NCI-H2081 (cell line): ENCODE data around the gene COPS9.

Source experiments
- DNase-seq, 2 experiments: peaks; one replicate each; lab custom pipeline; 2025; lab: John Stamatoyannopoulos, UW

The COPS9 gene

GRCh38 chr2:240134466-240134865, 1.6 kb downstream of the COPS9 start:
- DNase-seq: no peak

DNA sequence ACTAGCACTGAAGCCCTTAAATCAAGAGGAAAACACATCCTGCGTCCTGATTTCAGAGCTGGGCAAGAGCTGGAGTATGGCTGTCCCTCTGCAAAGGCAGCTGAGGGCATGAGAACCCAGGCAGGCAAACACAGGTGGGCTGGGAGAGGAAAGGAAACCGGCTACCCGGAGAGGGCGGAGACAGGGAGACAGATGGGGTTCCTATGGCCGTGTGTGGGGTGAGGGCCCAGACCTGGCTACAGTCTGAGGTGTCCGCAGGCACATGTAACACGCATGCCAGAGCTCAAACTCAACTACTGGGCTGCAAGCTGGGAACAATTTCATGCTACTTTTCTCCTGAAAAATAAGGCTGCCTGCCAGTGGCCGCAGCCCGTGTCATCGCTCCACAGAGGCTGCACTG, 2.7 kb downstream of the COPS9 start:
- DNase-seq: no peak

GRCh38 chr2:240132651-240132980, 3.5 kb downstream of the COPS9 start:
- no peak for DNase-seq

- no peak for DNase-seq
Observed at GRCh38 chr2:240131941-240132650, 4.0 kb downstream of the COPS9 start.

DNA sequence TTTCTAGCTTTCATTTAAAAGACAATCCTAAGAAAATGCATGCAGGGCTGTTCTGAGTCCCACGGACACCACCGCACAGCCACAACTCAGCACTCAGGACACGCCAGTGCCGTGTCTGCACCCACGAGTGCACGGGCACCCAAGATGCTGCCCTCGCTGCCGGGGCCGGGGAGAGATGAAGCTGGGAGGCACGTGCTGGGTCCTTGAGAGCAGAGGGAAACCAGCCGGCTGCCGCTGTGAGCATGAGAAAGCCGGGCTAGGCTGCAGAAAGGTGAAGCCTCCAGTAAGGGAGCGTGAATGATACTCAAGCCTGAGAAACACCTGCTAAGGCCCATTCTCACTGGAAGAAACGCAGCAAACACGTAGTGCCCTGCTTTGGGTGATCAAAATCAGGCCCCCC, 4.8 kb downstream of the COPS9 start:
- no peak for DNase-seq

DNA sequence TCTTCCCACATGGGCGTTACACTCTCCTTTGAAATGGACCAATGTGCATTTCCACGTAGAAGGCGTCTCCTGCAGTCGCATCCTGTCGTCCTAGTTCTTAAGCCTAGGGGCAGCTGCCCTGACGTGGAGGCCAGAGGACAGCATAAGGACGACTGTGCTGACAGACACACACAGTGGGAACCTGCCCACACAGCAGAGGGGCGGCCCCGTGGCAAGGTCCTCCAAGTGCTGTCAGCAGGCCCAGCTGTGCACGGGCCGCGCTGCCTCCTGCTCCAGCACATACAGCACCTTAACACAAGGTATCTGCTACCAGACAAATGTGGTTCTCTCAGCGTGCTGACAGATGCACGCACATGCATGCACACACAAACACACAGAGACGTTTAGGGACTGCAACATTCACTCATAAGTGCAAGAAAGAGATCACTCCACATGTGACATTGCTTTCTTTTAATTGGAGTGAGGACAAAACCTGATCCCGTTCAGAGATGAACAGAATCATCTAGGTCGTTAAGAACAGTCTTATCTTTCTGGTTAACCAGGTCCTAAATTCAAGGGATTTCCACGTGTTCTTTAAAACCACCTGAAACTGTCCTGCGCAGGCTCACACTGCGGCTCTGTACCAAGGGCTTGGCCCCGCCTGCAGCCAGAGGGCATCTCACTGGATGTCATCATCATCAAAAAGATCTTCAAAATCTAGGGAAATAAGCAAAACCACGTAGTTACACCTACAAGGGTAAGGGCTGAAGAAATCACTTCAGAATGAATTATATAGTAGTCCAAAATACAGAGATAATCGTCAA, 5.5 kb downstream of the COPS9 start:
- no peak for DNase-seq

GRCh38 chr2:240129731-240130392, 6.2 kb downstream of the COPS9 start:
- DNase-seq: no peak

DNA sequence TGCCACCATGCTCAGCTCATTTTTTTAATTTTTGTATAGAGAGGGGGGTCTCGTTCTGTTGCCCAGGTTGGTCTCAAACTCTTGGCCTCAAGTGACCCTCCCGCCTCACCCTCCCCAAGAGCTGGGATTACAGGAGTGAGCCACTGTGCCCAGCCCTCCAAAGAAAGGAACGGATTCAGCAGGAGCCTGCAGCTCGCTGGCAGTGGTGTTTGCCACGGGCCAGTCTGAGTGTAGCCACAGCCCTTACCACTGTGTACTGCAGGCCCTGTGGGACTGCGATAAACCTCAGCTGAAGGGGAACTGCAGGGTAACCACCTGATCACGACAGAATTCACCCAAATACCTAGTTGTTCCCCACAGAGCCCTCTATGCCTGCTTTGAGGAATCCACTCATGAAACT, 6.8 kb downstream of the COPS9 start:
- no peak for DNase-seq

DNA sequence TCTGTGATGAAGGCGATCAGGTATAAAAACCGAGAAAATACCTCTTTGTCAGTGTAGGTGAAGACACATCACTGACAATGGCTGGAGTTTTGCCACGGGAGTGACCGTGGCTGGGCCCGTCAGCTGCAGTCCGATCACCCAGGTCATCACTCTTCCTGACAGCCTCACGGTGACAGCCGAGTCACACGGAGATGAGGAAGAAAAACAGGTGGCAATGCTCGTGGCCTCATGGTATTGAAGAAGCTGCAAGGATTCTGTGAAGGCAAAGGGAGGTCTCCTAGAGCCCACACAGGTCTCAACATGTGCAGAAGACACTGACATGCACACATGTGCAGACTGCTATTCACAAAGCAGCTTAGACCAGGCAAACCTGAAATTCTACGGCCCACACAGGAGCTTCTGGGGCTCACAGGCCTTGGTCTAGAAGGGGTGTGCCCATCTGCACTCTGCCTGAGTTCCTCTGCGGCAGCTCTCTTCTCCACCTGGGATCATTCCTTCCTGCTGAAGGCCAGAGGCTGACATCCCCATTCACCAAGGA, 7.4 kb downstream of the COPS9 start:
- no peak for DNase-seq

GRCh38 chr2:240127911-240128607, 8.0 kb downstream of the COPS9 start:
- DNase-seq: no peak

GRCh38 chr2:240127191-240127750, 8.8 kb downstream of the COPS9 start:
- no peak for DNase-seq

GRCh38 chr2:240126731-240127130, 9.4 kb downstream of the COPS9 start:
- DNase-seq: no peak

GRCh38 chr2:240125742-240126141, 10.4 kb downstream of the COPS9 start:
- DNase-seq: no peak

- DNase-seq: no peak
Observed at GRCh38 chr2:240124651-240125030, 11.5 kb downstream of the COPS9 start.

- no peak for DNase-seq
Observed at GRCh38 chr2:240123821-240124650, 12.1 kb downstream of the COPS9 start.

GRCh38 chr2:240121675-240122074, 14.4 kb downstream of the COPS9 start:
- DNase-seq: no peak

DNA sequence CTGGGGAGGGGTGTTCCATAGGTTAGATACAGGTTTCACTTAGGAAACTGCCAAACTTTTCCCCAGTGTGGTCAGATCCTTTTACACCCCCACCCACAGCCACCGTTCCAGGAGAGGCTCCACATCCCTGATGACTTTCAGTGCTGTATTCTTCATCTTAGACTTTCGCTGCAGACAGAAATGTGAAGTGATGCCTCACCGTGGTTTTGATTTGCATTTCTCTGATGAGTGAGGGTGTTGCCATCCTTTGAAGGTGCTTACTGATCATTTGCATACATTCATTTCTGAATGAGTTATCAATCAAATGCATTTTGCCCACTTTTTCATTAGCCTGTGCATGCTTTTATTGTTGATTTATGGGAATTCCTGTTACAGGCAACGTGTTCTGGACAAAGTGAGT, 14.9 kb downstream of the COPS9 start:
- DNase-seq: no peak

GRCh38 chr2:240114233-240114632, 21.9 kb downstream of the COPS9 start:
- no peak for DNase-seq

DNA sequence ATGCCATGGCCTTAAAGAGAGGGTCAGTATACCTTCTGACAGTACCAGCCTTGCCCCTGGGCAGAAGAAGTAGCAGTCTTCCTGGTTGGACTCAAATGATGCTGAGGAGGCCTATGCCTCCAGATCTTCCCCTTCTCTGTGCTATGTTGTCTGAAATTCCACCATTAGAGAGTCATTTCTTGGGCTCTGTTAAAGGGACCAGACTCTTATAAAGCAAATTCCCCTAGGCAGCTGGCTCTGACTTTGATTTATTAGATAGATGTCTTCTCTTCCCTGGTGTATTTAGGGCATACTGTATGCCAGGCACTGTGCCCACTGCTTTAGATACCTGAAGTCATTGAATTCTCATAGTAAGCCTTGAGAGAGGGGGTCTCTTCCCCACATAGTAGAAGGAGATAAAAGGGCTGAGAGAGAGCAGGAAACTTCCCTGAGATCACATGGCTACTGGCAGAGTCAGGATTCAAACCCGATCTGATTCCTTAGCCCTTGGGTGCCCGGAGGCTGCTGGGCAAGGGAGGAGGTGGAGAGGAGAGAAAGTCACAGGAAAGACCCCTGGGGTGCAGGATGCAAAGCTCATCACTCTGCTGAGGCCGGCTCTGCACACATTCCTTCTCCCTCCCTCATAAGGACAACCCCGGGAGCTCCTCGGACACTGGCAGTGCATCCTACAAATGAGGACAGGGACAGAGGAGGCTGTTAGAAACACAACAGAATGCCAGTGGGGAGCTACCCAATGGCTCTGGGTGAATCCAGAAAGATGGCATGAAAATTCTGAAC, 23.0 kb downstream of the COPS9 start:
- DNase-seq: no peak

GRCh38 chr2:240111253-240111652, 24.9 kb downstream of the COPS9 start:
- DNase-seq: no peak
